Smooth muscle cell (in vitro differentiated cells): ENCODE results near the gene TMEM272. TPM values are rescaled to one million over a fixed set of nuclear protein-coding genes. Genes with fewer than 3 reads are reported as not detected.

Source experiments
- DNase-seq: peaks from one replicate; lab custom pipeline; 2025; ENCODE audit not compliant: unreplicated experiment; lab: John Stamatoyannopoulos, UW
- H2AFZ ChIP-seq: fragments of 200-600 bp; sonication (generic); 2 replicates; pipeline ENCODE4 v1.6.0; 2016; ENCODE audit warnings: antibody characterized with exemption, low read depth, mild to moderate bottlenecking
- H3F3A ChIP-seq: fragments of 200-600 bp; sonication (generic); 2 replicates; pipeline ENCODE4 v1.6.0; 2017; ENCODE audit warnings: antibody characterized with exemption, low read depth
- H3K27ac ChIP-seq: fragments of 200-600 bp; sonication (generic); 2 replicates; pipeline ENCODE4 v1.5.1; 2016; ENCODE audit warnings: low read depth, mild to moderate bottlenecking
- H3K27me3 ChIP-seq: fragments of 200-600 bp; sonication (generic); 2 replicates; pipeline ENCODE4 v1.6.1; 2016; ENCODE audit warnings: low read depth, mild to moderate bottlenecking
- H3K36me3 ChIP-seq: fragments of 200-600 bp; sonication (generic); 2 replicates; pipeline ENCODE4 v1.5.1; 2016; ENCODE audit warnings: low read depth
- H3K4me1 ChIP-seq: fragments of 200-600 bp; sonication (generic); 2 replicates; pipeline ENCODE4 v1.5.1; 2016; ENCODE audit warnings: low read depth
- H3K4me2 ChIP-seq: fragments of 200-600 bp; sonication (generic); 2 replicates; pipeline ENCODE4 v1.6.0; 2016; ENCODE audit warnings: mild to moderate bottlenecking
- H3K4me3 ChIP-seq: fragments of 200-600 bp; sonication (generic); 2 replicates; pipeline ENCODE4 v1.5.1; 2016; ENCODE audit warnings: mild to moderate bottlenecking
- H3K79me2 ChIP-seq: fragments of 200-600 bp; sonication (generic); 2 replicates; pipeline ENCODE4 v1.6.0; 2016; ENCODE audit warnings: low read depth, mild to moderate bottlenecking
- H3K9ac ChIP-seq: fragments of 200-600 bp; sonication (generic); 2 replicates; pipeline ENCODE4 v1.6.0; 2016; ENCODE audit warnings: low read depth
- H3K9me3 ChIP-seq: fragments of 200-600 bp; sonication (generic); replicated peaks from 2 replicates; pipeline ENCODE4 v1.5.1; 2016; ENCODE audit warnings: low read depth
- H4K20me1 ChIP-seq: fragments of 200-600 bp; sonication (generic); 2 replicates; pipeline ENCODE4 v1.6.0; 2016; ENCODE audit warnings: low read depth
- WGBS: methylation state at CpG from one replicate; pipeline ENCODE4 v1.1.7; 2016; ENCODE audit warnings: low lambda C conversion rate; 5-methylcytosine and 5-hydroxymethylcytosine counted together
- polyA plus RNA-seq: library from polyadenylated mRNA; unstranded; fragments of >200 nt; fragmentation: Nextera tagmentation; extraction: Ambion mirVana; gene quantifications from 2 replicates; pipeline ENCODE4 v1.2.1, GENCODE V29; 2016
- total RNA-seq: library from RNA; depleted of rRNA; stranded (reverse); fragments of >200 nt; gene quantifications from 2 replicates; pipeline ENCODE4 v1.2.3, GENCODE V29; 2014
- TF ChIP-seq, protein P1 (sequence below): fragments of 200-600 bp; sonication (generic); IDR thresholded peaks from 2 replicates; pipeline ENCODE4 v1.5.1; 2017; ENCODE audit warnings: borderline replicate concordance, mild to moderate bottlenecking, antibody characterized with exemption; ENCODE audit not compliant: insufficient read depth, poor library complexity, severe bottlenecking

The TMEM272 gene
- total and polyA plus RNA-seq, 2 experiments from 2014 or later, result 0.18 to 0.26 TPM

DNA sequence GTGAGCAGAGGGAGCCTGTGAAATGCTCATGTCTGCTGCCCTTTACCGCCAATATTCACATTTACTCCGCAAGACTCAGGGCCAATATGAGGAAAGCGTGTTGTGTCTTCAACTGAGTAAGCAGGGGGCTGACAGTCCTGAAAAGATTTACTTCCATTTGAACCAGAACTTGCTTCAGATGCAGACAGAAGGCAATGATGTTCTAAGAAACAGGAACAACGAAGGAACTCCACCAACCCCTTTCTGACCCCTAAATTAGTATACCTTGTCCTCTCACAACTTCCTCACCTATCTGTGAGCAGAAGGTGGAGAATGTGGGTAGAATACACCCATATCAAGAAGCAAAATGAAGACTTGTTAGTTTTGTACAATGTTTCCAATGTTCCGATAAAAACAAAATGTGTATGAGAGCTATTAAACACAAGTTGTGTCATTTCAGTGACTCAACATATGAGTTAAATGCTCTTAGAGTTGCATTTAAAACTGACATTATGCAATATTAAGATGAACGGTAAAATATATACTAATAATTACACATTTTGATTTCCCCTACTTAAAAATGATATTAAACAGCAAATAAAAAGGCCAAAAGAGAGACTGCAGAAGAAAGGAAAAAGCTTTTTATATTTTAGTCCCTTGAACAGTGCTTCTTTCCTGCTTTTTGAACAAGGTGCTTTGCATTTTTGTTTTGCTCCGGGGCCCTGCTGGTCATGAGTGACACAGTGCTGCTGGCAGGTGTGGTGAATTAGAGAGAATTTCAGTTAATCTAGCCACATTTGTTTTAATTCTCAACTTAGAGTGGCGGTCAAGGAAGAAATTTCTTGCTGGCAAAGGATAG lies 16.0 kb downstream of the TMEM272 start:
- H3F3A ChIP-seq, result no peaks in the 10 kb centered on the region
- no peak overlapping the region for H3K9ac ChIP-seq
- H4K20me1 ChIP-seq, result no peaks in the 10 kb centered on the region
- H3K4me1 ChIP-seq, result no peaks in the 10 kb centered on the region
- H3K27me3 ChIP-seq, result no peaks in the 10 kb centered on the region
- no peak overlapping the region for H3K4me3 ChIP-seq
- H3K9me3 ChIP-seq, result no peaks in the 10 kb centered on the region
- H2AFZ ChIP-seq, result no peak overlapping the region
- DNase-seq, result no peak
- H3K36me3 ChIP-seq, result no peaks in the 10 kb centered on the region
- H3K79me2 ChIP-seq, result no peaks in the 10 kb centered on the region
- WGBS, result 94% methylated on average over 8 of the region's 8 CpGs
- TF ChIP-seq, protein P1, sequence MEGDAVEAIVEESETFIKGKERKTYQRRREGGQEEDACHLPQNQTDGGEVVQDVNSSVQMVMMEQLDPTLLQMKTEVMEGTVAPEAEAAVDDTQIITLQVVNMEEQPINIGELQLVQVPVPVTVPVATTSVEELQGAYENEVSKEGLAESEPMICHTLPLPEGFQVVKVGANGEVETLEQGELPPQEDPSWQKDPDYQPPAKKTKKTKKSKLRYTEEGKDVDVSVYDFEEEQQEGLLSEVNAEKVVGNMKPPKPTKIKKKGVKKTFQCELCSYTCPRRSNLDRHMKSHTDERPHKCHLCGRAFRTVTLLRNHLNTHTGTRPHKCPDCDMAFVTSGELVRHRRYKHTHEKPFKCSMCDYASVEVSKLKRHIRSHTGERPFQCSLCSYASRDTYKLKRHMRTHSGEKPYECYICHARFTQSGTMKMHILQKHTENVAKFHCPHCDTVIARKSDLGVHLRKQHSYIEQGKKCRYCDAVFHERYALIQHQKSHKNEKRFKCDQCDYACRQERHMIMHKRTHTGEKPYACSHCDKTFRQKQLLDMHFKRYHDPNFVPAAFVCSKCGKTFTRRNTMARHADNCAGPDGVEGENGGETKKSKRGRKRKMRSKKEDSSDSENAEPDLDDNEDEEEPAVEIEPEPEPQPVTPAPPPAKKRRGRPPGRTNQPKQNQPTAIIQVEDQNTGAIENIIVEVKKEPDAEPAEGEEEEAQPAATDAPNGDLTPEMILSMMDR, result no peak
- no peak overlapping the region for H3K4me2 ChIP-seq
- H3K27ac ChIP-seq, result no peak overlapping the region

DNA sequence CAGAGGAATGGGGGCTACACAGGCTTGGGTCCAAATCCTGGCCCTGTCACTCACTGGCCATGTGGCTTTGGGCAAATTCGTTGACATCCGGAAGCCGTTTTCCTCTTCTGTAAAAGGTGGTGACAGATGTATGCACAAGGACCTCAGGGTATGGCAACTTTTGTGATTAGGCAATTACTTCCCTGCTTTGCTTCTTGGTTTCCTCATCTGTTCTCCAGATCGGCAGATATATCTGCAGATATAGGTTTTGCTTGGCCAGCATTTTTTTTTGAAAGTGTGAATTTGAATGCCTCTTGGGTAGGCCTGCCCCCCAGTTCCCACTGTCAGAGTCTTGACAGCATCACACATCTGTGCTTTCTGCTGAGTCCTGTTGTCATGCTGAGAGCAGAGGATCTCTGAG lies 17.7 kb downstream of the TMEM272 start:
- H3K27me3 ChIP-seq, result no peaks in the 10 kb centered on the region
- DNase-seq, result no peak

DNA sequence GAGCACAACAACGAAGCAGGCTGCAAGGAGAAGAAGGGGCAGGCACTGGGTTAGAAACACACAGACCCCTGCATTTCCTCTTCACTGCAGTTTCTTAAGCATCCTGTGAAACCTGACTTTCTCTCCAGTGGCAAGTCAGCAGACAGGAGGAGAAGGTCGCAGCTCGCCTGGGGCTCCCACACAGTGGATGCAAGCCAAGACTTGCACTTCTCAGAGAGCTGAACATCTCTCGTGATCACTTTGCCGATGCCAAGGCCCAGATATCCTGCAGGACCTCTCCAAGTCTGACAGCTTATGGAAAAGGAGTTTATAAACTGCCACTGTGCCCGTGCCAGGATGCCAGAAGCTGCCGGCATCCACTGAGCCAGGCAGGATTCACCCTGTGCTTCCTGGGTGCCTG lies 18.4 kb downstream of the TMEM272 start:
- Histone ChIP-seq H3F3A (no peaks in the 10 kb centered on the region), H4K20me1 (no peaks in the 10 kb centered on the region), H3K4me1 (no peaks in the 10 kb centered on the region), H3K4me2 (no peak overlapping the region), H3K27ac (no peak overlapping the region), H3K9ac (no peak overlapping the region), H3K4me3 (no peak overlapping the region), H3K36me3 (no peaks in the 10 kb centered on the region), H3K27me3 (no peaks in the 10 kb centered on the region), H2AFZ (no peak overlapping the region), H3K9me3 (no peaks in the 10 kb centered on the region), H3K79me2 (no peaks in the 10 kb centered on the region)
- DNase-seq, result no peak
- TF ChIP-seq, protein P1, result no peak
- 82% methylated on average over 7 of the region's 7 CpGs for WGBS

More for the DNA sequence above, 17.7 kb downstream of the TMEM272 start:
- Histone ChIP-seq H4K20me1 (no peaks in the 10 kb centered on the region), H2AFZ (no peak overlapping the region), H3K27ac (no peak overlapping the region), H3F3A (no peaks in the 10 kb centered on the region), H3K4me1 (no peaks in the 10 kb centered on the region), H3K9me3 (no peaks in the 10 kb centered on the region), H3K4me2 (no peak overlapping the region), H3K36me3 (no peaks in the 10 kb centered on the region), H3K9ac (no peak overlapping the region), H3K4me3 (no peak overlapping the region), H3K79me2 (no peaks in the 10 kb centered on the region)
- TF ChIP-seq, protein P1, result no peak
- 76% methylated on average over 4 of the region's 4 CpGs for WGBS

DNA sequence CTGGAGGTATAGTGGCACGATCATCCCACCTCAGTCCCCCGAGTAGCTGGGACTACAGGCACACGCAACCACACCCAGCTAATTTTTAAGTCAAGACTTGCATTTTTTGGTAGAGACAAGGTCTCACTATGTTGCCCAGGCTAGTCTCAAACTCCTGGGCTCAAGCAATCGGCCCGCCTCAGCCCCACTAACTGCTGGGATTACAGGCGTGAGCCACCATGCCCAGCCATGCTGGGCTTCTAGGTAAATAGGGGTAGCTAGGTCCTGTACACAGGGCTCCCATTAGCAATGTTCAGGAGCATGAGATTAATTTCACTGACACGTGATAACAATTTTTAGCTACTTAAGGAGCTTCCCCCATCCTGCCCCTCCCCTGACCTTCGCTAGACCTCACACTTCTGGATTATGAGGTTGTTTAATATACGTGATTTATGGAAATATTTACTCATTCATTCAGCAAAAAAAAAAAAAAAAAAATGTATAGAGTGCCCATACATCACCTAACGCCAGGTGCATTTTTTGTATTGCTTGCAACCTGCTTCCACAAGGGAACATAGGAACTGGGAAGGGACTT lies 19.2 kb downstream of the TMEM272 start:
- Histone ChIP-seq H3K27ac (no peak overlapping the region), H3K36me3 (no peaks in the 10 kb centered on the region), H3K79me2 (no peaks in the 10 kb centered on the region), H4K20me1 (no peaks in the 10 kb centered on the region), H3K4me2 (no peak overlapping the region), H2AFZ (no peak overlapping the region), H3K9ac (no peak overlapping the region), H3F3A (no peaks in the 10 kb centered on the region), H3K4me3 (no peak overlapping the region), H3K27me3 (no peaks in the 10 kb centered on the region), H3K9me3 (no peaks in the 10 kb centered on the region), H3K4me1 (no peaks in the 10 kb centered on the region)
- WGBS, result 92% methylated on average over 10 of the region's 10 CpGs
- DNase-seq, result no peak
- TF ChIP-seq, protein P1, result no peak
